Measurements from ENCODE around the gene ATP2A2.

DNA sequence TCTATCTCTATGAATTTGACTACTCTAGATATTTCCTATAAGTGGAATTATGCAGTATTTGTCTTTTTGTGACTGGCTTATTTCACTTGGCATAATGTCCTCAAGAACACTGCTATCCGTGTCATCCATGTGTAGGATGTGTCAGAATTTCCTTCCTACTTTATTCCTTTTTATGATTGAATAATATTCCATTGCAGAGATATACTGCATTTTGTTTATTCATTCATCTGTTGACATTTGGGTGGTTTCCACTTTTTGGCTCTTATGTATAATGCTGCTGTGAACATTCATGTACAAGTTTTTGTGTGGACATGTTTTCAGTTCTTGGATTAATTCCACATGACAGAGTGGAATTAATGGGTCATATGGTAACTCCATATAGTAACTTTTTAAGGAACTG, 45.7 kb upstream of the ATP2A2 start:
- TF ChIP-seq, protein P1, sequence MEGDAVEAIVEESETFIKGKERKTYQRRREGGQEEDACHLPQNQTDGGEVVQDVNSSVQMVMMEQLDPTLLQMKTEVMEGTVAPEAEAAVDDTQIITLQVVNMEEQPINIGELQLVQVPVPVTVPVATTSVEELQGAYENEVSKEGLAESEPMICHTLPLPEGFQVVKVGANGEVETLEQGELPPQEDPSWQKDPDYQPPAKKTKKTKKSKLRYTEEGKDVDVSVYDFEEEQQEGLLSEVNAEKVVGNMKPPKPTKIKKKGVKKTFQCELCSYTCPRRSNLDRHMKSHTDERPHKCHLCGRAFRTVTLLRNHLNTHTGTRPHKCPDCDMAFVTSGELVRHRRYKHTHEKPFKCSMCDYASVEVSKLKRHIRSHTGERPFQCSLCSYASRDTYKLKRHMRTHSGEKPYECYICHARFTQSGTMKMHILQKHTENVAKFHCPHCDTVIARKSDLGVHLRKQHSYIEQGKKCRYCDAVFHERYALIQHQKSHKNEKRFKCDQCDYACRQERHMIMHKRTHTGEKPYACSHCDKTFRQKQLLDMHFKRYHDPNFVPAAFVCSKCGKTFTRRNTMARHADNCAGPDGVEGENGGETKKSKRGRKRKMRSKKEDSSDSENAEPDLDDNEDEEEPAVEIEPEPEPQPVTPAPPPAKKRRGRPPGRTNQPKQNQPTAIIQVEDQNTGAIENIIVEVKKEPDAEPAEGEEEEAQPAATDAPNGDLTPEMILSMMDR (IDR thresholded peaks at IDR 0.05), result no peak
- no peak for TF ChIP-seq ZFX (IDR thresholded peaks at IDR 0.05; ENCODE audit: borderline replicate concordance)
